ENCODE measurements around the gene EFEMP1. TPM values are rescaled to one million over a fixed set of nuclear protein-coding genes. Genes with fewer than 3 reads are reported as not detected.

EFEMP1 gene
- total RNA-seq, 2 experiments from 2014 or later, result not detected

DNA sequence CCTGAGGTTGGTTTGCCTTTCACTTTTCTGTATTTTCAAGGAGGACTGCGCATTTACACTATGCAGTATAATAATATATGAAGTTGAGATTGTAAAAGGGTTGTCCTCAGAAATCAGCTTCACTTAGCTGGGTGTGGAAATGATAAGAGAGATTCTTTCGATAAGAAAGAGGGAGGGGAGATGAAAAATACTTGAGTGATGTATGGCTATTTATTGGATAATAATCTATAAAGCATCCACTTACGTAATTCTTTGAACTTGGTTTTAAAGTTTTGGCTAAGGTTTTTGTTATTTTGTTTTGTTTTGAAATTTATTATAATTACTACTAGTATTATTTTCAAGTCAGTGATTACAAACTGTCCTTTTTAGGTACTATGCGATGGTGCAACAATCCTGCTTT, 40.6 kb downstream of the EFEMP1 start:
- Mint-ChIP-seq H3K36me3 (ENCODE audit: low read depth) (no peaks in the 10 kb centered on the region), H3K27me3 (no peaks in the 10 kb centered on the region), H3K27ac (no peak overlapping the region), H3K4me3 (no peak overlapping the region), H3K9me3 (no peaks in the 10 kb centered on the region), H3K4me1 (no peaks in the 10 kb centered on the region)
- CTCF ChIA-PET, result no interaction called here
- no peak for DNase-seq
- POLR2A ChIA-PET, result no interaction called here

DNA sequence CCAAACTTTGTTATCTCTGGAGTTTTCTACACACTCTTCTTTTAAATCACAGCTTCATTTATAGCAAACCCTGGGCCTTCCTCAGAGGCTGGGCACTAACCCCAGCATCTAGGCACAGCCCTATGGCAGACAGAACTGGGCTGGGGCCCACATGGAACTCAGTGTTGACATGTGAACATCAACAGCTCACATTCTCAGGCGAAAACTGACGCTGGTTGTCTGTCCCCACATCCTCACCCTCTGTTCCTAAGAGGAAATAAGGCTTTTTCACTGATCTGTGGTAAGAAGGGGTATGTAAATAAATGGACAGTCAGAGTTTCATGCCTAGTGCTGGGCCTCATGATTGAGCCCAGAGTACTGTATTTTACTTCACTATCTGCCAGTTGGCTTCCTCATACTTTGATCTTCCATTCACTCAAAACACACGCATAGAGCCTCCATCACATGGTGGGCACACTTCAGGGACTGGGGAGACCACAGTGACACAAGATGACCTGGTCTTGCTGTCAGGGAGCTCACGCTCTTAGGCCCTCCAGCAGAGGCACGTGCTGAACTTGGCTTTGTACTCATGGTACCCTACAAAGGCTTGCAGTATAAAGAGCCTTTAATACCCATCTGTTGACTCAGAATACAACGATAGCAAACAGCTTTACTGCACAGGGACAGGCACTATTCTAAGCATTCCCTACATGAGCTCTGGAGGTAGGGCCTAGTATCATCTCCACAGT, 43.0 kb downstream of the EFEMP1 start:
- DNase-seq, result no peak
- Mint-ChIP-seq H3K27ac (no peak overlapping the region), H3K4me1 (no peaks in the 10 kb centered on the region), H3K4me3 (no peak overlapping the region), H3K9me3 (no peaks in the 10 kb centered on the region), H3K36me3 (ENCODE audit: low read depth) (no peaks in the 10 kb centered on the region), H3K27me3 (no peaks in the 10 kb centered on the region)
- CTCF ChIA-PET, result no interaction called here
- POLR2A ChIA-PET, result no interaction called here

DNA sequence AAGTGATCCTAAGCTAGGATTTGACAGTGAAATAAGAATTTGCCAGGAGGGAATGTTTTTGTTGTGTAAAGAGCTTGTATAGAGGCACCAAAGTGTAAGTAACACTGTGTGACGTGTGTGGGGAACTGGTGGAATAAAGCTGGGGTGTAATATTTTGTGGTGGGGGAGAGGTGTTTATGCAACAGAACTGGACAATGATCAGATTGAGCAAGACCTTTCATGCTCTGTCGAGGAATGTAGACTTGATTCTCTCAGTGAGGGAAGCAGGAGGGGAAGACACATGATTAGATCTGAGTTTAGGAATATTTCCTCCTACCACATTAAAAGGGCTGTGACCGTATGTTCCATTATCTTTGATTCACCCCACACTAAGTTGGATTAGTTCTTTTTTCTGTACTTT, 43.6 kb downstream of the EFEMP1 start:
- POLR2A ChIA-PET, result no interaction called here
- Mint-ChIP-seq H3K36me3 (ENCODE audit: low read depth) (no peaks in the 10 kb centered on the region), H3K9me3 (no peaks in the 10 kb centered on the region), H3K27ac (no peak overlapping the region), H3K27me3 (no peaks in the 10 kb centered on the region), H3K4me3 (no peak overlapping the region), H3K4me1 (no peaks in the 10 kb centered on the region)
- CTCF ChIA-PET, result no interaction called here
- DNase-seq, result no peak

DNA sequence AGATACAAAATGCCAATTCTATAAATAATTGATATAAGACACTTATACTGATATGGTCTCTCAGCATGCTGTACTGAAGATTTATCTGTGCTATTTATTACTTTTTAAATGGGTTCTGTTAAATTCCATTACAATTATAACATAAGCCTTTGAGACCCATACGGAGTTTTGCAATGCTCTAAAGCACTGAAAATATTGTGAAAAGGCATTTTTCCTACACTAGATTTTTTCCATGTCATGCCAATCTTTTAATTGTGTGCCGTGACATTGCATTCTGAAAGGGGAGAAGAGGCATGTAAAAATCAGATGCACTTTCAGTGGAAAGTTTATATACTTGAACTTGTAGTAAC, 46.5 kb downstream of the EFEMP1 start:
- Mint-ChIP-seq H3K27ac (no peak overlapping the region), H3K4me1 (no peaks in the 10 kb centered on the region), H3K27me3 (no peaks in the 10 kb centered on the region), H3K36me3 (ENCODE audit: low read depth) (no peaks in the 10 kb centered on the region), H3K4me3 (no peak overlapping the region), H3K9me3 (no peaks in the 10 kb centered on the region)
- DNase-seq, result no peak
- ChIA-PET CTCF (no interaction called here), POLR2A (no interaction called here)

DNA sequence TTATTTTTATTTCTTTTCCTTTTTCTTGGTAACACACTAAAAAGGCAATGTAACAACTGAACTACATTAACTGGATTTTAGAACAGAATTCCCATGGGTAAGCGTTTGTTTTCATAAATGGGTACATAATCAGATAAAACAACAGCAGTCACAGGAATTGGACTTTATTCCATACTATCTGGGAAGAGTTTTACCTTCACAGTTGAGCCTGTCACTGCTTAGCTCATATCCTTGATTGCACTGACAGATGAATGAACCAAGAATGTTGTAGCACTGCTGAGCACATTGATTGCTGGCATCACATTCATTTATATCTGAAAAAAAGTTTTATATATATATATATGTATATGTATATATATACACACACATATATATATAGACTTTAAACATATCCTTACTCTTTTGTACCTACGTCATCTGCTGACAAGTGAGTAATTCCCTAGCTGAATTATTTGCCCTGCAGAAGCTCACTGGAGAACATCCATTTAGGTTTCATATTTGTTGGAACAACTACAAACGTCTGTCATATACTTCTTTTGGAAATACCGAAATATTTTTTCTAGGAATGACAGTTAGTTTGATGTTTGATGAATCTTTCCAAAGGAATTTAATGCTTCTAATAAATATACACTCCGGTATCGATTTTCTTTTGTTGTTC, 47.0 kb downstream of the EFEMP1 start:
- CTCF ChIA-PET, result no interaction called here
- Mint-ChIP-seq H3K36me3 (ENCODE audit: low read depth) (no peaks in the 10 kb centered on the region), H3K27me3 (no peaks in the 10 kb centered on the region), H3K27ac (no peak overlapping the region), H3K4me1 (no peaks in the 10 kb centered on the region), H3K9me3 (no peaks in the 10 kb centered on the region), H3K4me3 (no peak overlapping the region)
- no peak for DNase-seq
- POLR2A ChIA-PET, result no interaction called here

DNA sequence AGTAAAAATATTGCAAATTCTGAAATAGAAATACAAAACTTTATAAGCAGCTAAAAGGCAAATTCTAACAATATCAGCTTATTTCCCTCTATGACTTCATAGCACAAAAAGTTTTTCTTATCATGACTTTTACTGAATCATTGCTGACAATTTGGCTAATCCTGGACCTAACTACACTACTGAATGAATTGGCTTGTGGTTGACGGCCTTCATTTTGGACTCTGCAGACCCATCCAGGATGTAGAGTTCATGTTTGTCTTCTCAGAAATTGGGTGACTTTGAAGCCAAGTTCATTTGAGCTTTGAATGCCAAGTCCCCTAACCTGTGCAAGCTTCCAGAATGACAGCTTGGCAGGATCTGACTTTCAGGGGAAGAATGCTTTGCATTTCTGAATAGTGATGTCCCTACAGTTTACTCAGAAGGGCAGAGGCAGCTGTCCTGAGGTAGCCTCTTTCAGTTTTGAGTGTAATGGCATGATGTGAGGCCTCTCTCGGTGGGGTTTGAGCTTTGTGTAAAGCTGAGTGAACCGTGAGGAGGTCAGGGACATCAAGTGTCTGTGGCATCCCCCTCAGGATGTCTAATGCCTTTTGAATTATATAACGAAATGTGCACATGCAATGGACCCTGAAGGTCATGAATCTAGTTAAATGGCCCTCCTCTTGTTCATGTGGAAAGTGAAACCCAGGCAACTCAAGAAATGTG, 48.0 kb downstream of the EFEMP1 start:
- Mint-ChIP-seq H3K27ac (no peak overlapping the region), H3K27me3 (no peaks in the 10 kb centered on the region)
- POLR2A ChIA-PET, result no interaction called here

DNA sequence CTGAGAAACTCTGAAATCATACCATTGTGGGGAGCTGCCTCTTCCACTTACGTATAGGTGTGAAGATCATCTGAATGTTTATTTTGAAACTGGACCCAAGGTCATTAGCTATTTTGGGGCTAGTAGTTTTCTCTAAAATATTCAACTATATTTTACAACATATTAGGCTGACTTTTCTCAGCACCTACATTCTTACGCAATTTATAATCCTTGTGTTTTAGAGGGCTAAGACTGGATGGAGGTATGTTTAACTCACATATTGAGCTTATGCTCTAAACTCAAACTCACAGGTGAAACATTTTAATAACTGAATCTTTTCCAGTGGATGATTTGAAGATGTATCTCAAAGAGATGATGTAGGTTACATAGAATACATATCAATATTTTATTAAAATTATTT, 49.2 kb downstream of the EFEMP1 start:
- no peak for DNase-seq
- no peaks in the 10 kb centered on the region for H3K36me3 Mint-ChIP-seq (ENCODE audit: low read depth)
- no peaks in the 10 kb centered on the region for H3K4me1 Mint-ChIP-seq
- H3K27me3 Mint-ChIP-seq, result no peaks in the 10 kb centered on the region
- no peak overlapping the region for H3K4me3 Mint-ChIP-seq
- ChIA-PET CTCF (no interaction called here), POLR2A (no interaction called here)
- no peak overlapping the region for H3K27ac Mint-ChIP-seq
- H3K9me3 Mint-ChIP-seq, result no peaks in the 10 kb centered on the region

More for the DNA sequence above, 48.0 kb downstream of the EFEMP1 start:
- Mint-ChIP-seq H3K36me3 (ENCODE audit: low read depth) (no peaks in the 10 kb centered on the region), H3K4me3 (no peak overlapping the region), H3K9me3 (no peaks in the 10 kb centered on the region), H3K4me1 (no peaks in the 10 kb centered on the region)
- CTCF ChIA-PET, result no interaction called here
- DNase-seq, result no peak

DNA sequence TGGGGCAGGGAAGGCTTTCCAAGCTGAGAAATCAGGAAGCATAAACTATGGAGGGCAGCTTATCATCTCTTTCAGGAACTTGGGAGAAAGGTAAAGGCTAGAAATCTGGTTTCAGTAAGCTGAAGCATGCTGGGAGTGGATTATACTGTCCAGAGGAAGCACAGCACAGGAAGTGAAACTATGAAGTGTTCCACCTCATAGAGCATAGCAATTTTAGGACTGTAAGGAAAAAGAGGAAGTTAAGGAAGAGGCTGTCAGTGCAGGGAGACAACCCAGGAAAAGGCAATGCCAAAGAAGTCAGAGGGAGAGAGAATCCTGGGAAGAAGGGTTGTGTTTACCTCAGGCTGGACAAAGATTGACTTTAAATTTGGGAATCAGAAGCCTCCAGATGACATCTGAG, 51.9 kb downstream of the EFEMP1 start:
- CTCF ChIA-PET, result no interaction called here
- no peak overlapping the region for H3K4me3 Mint-ChIP-seq

DNA sequence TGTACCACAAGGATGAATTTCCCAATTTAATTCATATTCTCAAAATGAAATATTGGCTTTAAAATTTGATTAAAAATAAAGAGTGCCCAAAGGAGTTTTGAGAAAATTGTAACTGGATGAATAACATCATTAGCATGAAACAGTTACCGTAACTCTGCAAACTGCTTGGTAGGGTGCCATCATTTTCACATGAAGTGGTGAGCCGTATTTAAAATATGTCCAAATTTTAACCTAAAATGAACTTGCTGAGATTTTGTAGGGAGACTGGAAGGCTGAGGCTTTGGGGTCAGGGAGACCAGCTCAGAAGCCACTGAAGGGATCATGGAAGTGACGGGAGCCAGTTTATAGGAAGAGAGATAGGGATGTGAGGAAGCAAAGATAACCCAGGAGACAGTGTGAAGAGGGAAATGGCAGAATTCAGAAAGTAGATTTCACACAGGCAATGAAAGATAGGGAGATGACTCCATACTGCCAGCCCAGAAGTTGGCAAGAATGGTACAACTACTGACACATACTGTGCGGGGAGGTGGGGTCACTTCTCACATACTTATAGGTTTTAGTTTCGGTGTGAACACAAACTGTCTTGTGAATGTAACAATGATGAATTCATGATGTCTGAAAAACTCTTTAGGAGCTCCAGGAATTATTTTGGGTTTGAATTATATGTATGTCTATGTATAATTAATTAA, 53.8 kb downstream of the EFEMP1 start:
- Mint-ChIP-seq H3K4me1 (no peaks in the 10 kb centered on the region), H3K4me3 (no peak overlapping the region), H3K27ac (no peak overlapping the region), H3K9me3 (no peaks in the 10 kb centered on the region), H3K27me3 (no peaks in the 10 kb centered on the region), H3K36me3 (ENCODE audit: low read depth) (no peaks in the 10 kb centered on the region)
- ChIA-PET CTCF (no interaction called here), POLR2A (no interaction called here)
- no peak for DNase-seq

More for the DNA sequence above, 51.9 kb downstream of the EFEMP1 start:
- Mint-ChIP-seq H3K9me3 (no peaks in the 10 kb centered on the region), H3K4me1 (no peaks in the 10 kb centered on the region), H3K27ac (no peak overlapping the region), H3K36me3 (ENCODE audit: low read depth) (no peaks in the 10 kb centered on the region), H3K27me3 (no peaks in the 10 kb centered on the region)
- DNase-seq, result no peak
- POLR2A ChIA-PET, result no interaction called here

DNA sequence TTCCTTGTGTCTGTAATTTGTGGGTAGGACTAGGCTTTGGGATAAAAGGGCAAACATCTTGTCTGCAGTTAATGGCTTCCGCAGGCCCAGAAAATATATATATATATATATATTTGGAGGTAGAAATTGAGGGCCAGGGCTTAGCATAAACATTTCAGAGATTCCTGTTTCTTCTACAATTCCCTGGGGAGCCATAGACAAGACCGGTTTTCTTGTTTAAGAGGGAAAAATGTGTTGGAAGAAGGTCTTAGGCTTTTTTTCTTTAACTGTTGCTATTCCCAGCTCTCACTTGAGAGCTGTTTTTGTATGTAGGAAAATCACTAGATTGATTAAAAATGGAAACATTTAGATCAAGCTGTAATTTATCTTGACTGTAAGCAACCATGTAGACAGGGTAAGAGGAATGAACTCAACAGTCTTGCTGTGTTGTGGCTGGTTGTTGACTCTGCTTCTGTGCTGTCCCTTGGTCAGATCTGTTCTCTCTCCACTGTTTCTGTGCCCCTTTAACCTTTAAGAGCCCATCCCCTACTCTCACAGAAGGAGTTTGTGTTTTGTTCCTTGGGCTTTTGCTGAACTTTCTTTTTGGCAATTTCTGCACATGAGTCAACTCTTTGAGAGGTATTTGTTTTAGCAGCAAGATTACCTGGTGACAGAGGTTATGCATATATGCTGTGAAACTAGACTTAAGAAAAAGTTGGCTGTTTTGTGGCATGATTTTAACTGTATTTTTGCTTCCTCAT, 58.3 kb downstream of the EFEMP1 start:
- Mint-ChIP-seq H3K27me3 (no peaks in the 10 kb centered on the region), H3K27ac (no peak overlapping the region), H3K9me3 (no peaks in the 10 kb centered on the region), H3K36me3 (ENCODE audit: low read depth) (no peaks in the 10 kb centered on the region), H3K4me1 (no peaks in the 10 kb centered on the region), H3K4me3 (no peak overlapping the region)
- DNase-seq, result no peak
- ChIA-PET CTCF (no interaction called here), POLR2A (no interaction called here)

DNA sequence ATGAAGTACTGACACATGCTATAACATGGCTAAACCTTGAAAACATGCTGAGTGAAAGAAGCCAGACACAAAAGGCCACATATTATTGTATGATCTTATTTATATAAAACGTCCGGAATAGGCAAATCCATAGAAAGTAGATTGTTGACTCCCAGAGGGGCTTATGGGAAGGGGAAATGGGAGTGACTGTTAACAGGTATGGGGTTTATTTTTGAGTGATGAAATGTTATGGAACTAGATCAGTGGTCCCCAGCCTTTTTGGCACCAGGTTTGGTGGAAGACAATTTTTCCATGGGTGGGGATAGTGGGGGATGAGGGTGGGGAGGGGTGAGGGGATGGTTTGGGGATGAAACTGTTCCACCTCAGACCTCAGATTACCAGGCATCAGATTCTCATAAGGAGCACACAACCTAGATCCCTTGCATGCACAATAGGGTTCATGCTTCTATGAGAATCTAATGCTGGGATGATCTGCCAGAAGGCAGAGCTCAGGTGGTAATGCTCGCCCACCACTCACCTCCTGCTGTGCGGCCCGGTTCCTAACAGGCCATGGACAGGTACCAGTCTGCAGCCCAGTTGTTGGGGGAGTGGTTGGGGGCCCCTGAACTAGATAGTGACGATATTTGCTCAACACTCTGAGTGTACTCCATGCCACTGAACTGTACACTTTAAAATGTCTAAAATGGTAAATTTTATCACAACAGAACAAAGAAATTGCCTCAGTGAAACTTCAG, 59.1 kb downstream of the EFEMP1 start:
- no peaks in the 10 kb centered on the region for H3K36me3 Mint-ChIP-seq (ENCODE audit: low read depth)
- H3K4me3 Mint-ChIP-seq, result no peak overlapping the region
- H3K27me3 Mint-ChIP-seq, result no peaks in the 10 kb centered on the region
- no peaks in the 10 kb centered on the region for H3K9me3 Mint-ChIP-seq
- CTCF ChIA-PET, result no interaction called here
- POLR2A ChIA-PET, result no interaction called here
- H3K4me1 Mint-ChIP-seq, result no peaks in the 10 kb centered on the region
- H3K27ac Mint-ChIP-seq, result no peak overlapping the region
- DNase-seq, result no peak

DNA sequence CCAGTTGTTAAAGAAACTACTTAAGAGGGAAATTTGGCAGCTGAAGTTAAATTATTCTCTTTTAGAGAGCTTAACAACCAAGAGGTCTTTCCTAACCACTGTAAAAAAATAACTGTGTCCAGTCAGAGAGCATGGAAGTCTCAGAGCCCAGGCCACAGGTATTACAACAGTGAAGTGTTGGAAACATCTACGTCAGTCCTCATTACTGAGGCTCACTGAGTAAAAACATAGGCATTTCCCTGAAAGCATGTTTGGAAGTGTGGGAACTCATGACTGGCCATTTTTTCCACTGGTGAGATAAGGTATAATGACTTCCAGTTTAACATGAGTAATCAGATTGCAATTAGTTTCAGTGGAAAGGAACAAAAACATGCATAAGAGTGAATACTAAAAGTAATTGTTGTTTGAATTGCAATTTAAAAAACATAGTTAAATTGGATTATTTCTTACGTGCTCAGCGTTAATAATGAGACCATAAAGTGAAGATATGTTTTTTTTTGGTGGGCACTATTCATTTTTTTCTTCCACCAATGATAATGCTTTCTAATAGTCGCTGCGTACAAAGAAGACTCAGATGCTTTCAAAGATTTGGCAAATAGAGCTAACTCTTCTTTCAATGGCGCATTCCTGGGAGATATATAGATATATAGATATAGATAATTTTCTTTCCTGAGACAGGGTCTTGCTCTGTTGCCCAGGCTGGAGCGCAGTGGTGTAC, 60.8 kb downstream of the EFEMP1 start:
- ChIA-PET POLR2A (no interaction called here), CTCF (no interaction called here)
- H3K27ac Mint-ChIP-seq, result no peak overlapping the region
- no peaks in the 10 kb centered on the region for H3K9me3 Mint-ChIP-seq
- no peaks in the 10 kb centered on the region for H3K4me1 Mint-ChIP-seq
- DNase-seq, result no peak
- H3K4me3 Mint-ChIP-seq, result no peak overlapping the region
- H3K27me3 Mint-ChIP-seq, result no peaks in the 10 kb centered on the region
- H3K36me3 Mint-ChIP-seq (ENCODE audit: low read depth), result no peaks in the 10 kb centered on the region
